GM12873 (cell line): ENCODE data around the gene TSPAN9.

Experiments
- CTCF ChIP-seq: IDR thresholded peaks from 2 replicates; pipeline ENCODE4 v1.5.1; 2012; ENCODE audit warnings: low read depth, mild to moderate bottlenecking, moderate library complexity, low read length, control low read depth; ENCODE audit not compliant: insufficient read depth; ENCODE audit errors: missing control alignments

TSPAN9 gene

DNA sequence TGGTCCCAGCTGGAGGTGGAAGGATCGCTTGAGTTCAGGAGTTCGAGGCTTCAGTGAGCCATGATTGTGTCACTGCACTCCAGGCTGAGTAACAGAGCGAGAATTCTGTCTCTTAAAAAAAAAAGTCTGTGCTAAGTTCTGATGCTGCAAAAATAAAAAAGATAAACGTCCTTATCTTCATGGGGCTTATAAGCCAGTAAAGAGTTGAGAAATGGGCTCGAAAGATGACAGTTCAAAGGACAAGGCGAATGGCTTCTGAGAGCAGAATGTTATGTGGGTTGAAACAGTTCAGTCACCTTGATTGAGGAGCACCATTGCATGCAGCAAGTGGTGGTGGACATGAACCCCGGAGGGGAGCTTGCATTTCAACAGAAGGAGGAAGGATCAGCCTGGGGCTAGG lies 4.7 kb downstream of the TSPAN9 start:
- no peak for TF ChIP-seq CTCF

DNA sequence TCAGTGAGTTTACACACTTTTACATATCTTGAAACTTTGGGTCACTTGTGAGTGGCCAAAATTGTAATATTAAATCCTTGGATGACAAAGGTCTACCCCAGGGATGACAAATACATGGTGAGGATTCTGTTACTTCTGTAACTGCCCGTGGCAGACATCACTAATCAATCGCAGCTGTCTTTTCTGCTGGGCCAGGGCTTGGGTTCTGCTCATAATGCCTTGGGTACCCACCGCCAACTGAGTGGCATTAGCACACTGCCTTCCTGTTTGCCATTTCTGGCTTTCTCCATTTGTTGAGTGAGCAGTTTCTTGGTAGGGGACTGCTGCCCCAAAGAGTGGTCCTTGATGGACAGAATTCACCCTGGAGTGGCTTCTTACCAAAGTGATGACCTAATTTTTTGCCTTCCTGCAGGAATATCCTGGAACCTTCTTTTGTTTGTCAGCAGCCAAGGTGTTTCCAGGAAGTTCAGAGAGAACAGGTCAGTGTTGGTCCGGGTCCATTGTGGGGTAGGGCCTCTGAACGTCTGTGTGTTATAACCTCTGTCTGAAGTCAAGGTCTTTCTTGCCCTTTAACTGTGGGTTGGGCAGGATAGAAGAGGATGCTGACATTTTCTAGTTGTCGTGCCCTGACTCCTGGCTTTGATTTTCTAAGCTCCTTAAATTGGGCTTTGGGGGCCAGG lies 6.2 kb downstream of the TSPAN9 start:
- TF ChIP-seq CTCF: no peak

DNA sequence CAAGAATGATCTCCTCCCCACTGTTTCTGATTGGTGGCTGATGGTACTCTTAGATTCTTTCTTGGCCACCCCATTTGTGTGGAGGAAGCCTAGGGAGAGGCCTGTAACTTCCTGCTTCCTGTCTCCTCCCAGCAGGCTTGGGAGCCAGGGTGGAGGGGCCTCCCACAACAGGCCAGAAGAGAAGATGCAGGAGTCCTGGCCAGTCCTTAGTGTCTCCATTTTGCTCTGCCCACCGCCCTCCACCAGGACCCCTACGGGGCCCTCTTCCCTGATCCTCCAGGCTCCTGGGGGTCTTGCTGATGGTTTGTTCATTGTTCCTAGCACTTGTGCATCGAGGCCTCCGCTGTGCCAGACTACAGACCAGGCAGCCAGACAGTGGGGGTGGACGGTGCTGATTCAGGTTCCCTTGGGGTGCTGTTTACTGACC lies 6.8 kb downstream of the TSPAN9 start:
- no peak for TF ChIP-seq CTCF

DNA sequence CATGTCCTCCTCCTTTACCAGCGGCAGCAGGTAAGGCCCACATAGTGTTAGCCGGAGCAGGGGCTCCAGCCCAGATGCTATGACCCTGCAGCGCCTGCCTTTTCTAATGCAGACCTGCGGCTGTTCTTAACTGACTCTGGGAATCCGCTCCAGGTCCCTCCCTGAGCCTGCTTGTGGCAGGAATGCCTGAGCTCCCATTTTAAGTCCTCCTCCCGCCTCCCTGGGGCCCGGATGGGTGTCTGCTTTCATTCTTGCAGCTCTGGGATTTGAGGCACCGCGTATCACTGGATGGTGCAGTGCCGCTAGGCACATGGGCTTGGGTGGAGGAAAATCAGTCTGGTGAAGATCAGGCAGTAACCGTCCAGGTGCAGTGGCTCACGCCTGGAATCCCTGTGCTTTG lies 7.6 kb downstream of the TSPAN9 start:
- TF ChIP-seq CTCF: no peak

- TF ChIP-seq CTCF: no peak
Measured at GRCh38 chr12:3085341-3086139, 8.4 kb downstream of the TSPAN9 start.

DNA sequence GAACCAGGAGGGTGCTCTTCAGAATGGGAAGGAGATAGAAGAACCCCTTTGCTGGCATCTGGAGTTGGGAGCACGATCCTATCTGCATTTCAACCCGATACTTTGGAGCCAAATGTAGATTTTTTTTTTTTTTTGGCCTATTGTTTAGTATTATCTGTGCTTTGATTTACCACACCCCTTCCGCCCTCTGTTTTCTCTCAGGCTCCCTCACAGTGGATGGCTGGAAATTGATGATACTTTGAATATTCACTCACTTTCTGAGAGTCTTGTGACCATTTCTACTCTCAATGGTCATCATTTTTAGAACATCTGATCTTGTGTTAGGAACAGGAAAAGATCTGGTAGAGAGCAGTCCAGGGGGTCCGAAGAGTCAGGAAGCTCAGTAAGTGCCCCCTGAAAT lies 9.0 kb downstream of the TSPAN9 start:
- no peak for TF ChIP-seq CTCF

- no peak for TF ChIP-seq CTCF
Measured at GRCh38 chr12:3086729-3087323, 9.6 kb downstream of the TSPAN9 start.
